Measurements from ENCODE around the gene LMNB1.
"Not testable (repeated sequence)": the region's sequence is repeated elsewhere in the genome, so short reads cannot be mapped to it uniquely, and the experiment has no call there.

The LMNB1 gene

GRCh38 chr5:126810596-126811380 is 33.9 kb downstream of the LMNB1 start:
- ChIA-PET POLR2A (interaction anchor here (0.8 kb wide), 1 partner anchor 33 kb away, joined by 4 read pairs; no protein-coding TSS in a partner anchor), CTCF (interaction anchor here (0.6 to 3.0 kb wide), 9 partner anchors 9 to 659 kb away, joined by 3 to 23 read pairs (median 4); partner anchors contain the start of gene PHAX)
- TF ChIP-seq GLI2 (tag by site-specific recombination; IDR thresholded peaks at IDR 0.05; ENCODE audit: borderline replicate concordance, low read depth) (no peak), ZNF112 (tag by site-specific recombination; IDR thresholded peaks at IDR 0.05) (no peak), TCF7L2 (IDR thresholded peaks at IDR 0.05; ENCODE audit: borderline replicate concordance, low read depth, low read length) (no peak), IKZF3 (tag by site-specific recombination; IDR thresholded peaks at IDR 0.05) (no peak), ZNF701 (tag by site-specific recombination; IDR thresholded peaks at IDR 0.05) (no peak), ZNF518A (tag by site-specific recombination; conservative IDR thresholded peaks at IDR 0.05; ENCODE audit: low read depth) (no peak), MYNN (tag by site-specific recombination; IDR thresholded peaks at IDR 0.05; ENCODE audit: borderline replicate concordance) (no peak), HOXA7 (CRISPR knock-in tag; IDR thresholded peaks at IDR 0.05; ENCODE audit: borderline replicate concordance) (no peak)
- Histone ChIP-seq H3K36me3 (ENCODE audit: control insufficient read depth in 2 of 2, insufficient read depth in 1 of 2, low read length in 2 of 2) (peaks cover 76 to 78% of the 10 kb centered on the region in 2 experiments), H3K4me1 (ENCODE audit: control insufficient read depth, insufficient read depth, low read length) (no peaks in the 10 kb centered on the region), H3K4me3 (ENCODE audit: low read depth, low read length) (no peak overlapping the region), H3K9me3 (ENCODE audit: control insufficient read depth, insufficient read depth, low read depth, low read length) (no peaks in the 10 kb centered on the region), H3K27ac (ENCODE audit: extremely low read depth, low read depth, low read length) (no peak overlapping the region)

GRCh38 chr5:126811515-126812198 is 34.7 kb downstream of the LMNB1 start:
- Histone ChIP-seq H3K36me3 (ENCODE audit: control insufficient read depth in 2 of 2, insufficient read depth in 1 of 2, low read length in 2 of 2) (peaks cover 73 to 78% of the 10 kb centered on the region in 2 experiments), H3K4me1 (ENCODE audit: control insufficient read depth, insufficient read depth, low read length) (no peaks in the 10 kb centered on the region), H3K4me3 (ENCODE audit: low read depth, low read length) (no peak overlapping the region), H3K27ac (ENCODE audit: extremely low read depth, low read depth, low read length) (no peak overlapping the region), H3K9me3 (ENCODE audit: control insufficient read depth, insufficient read depth, low read depth, low read length) (no peaks in the 10 kb centered on the region)
- TF ChIP-seq SCRT1 (tag by site-specific recombination; IDR thresholded peaks at IDR 0.05; ENCODE audit: borderline replicate concordance) (no peak), ZNF768 (tag by site-specific recombination; IDR thresholded peaks at IDR 0.05) (no peak), ZNF555 (tag by site-specific recombination; conservative IDR thresholded peaks at IDR 0.05) (no peak), ZNF133 (tag by site-specific recombination; IDR thresholded peaks at IDR 0.05) (no peak), ZNF843 (tag by site-specific recombination; IDR thresholded peaks at IDR 0.05) (no peak), ZBTB1 (tag by site-specific recombination; IDR thresholded peaks at IDR 0.05) (no peak)
- POLR2A ChIA-PET, result interaction anchor here (0.8 kb wide), 1 partner anchor 34 kb away, joined by 4 read pairs; no protein-coding TSS in a partner anchor
- CTCF ChIA-PET, result interaction anchor here (0.6 to 3.0 kb wide), 4 partner anchors 10 to 211 kb away, joined by 3 to 23 read pairs (median 4); partner anchors contain the start of gene PHAX

GRCh38 chr5:126812199-126812570 is 35.2 kb downstream of the LMNB1 start:
- Histone ChIP-seq H3K4me1 (ENCODE audit: control insufficient read depth, insufficient read depth, low read length) (no peaks in the 10 kb centered on the region), H3K36me3 (ENCODE audit: control insufficient read depth in 2 of 2, insufficient read depth in 1 of 2, low read length in 2 of 2) (peaks cover 69 to 79% of the 10 kb centered on the region in 2 experiments), H3K9me3 (ENCODE audit: control insufficient read depth, insufficient read depth, low read depth, low read length) (no peaks in the 10 kb centered on the region), H3K27ac (ENCODE audit: extremely low read depth, low read depth, low read length) (no peak overlapping the region), H3K4me3 (ENCODE audit: low read depth, low read length) (no peak overlapping the region)
- TF ChIP-seq ZNF843 (tag by site-specific recombination; IDR thresholded peaks at IDR 0.05), result no peak
- TF ChIP-seq HOXD13 (CRISPR knock-in tag; IDR thresholded peaks at IDR 0.05; ENCODE audit: borderline replicate concordance), result no peak
- TF ChIP-seq ZNF174 (tag by site-specific recombination; IDR thresholded peaks at IDR 0.05), result no peak
- no peak for TF ChIP-seq ZNF488 (tag by site-specific recombination; IDR thresholded peaks at IDR 0.05)
- TF ChIP-seq KLF9 (tag by site-specific recombination; IDR thresholded peaks at IDR 0.05; ENCODE audit: low read depth), result no peak
- no peak for TF ChIP-seq KLF7 (tag by site-specific recombination; IDR thresholded peaks at IDR 0.05; ENCODE audit: borderline replicate concordance)
- TF ChIP-seq ZFP69B (tag by site-specific recombination; IDR thresholded peaks at IDR 0.05), result no peak
- TF ChIP-seq ZNF140 (tag by site-specific recombination; IDR thresholded peaks at IDR 0.05), result no peak
- CTCF ChIA-PET, result interaction anchor here (1.3 to 3.0 kb wide), 3 partner anchors 10 to 33 kb away, joined by 3 to 23 read pairs (median 4); no protein-coding TSS in a partner anchor
- POLR2A ChIA-PET, result no interaction called here

GRCh38 chr5:126813799-126814198 is 36.9 kb downstream of the LMNB1 start:
- POLR2A ChIA-PET; H3K4me3 ChIP-seq (ENCODE audit: low read depth, low read length); H3K9me3 ChIP-seq (ENCODE audit: control insufficient read depth, insufficient read depth, low read depth, low read length); H3K27ac ChIP-seq (ENCODE audit: extremely low read depth, low read depth, low read length); H3K4me1 ChIP-seq (ENCODE audit: control insufficient read depth, insufficient read depth, low read length): not testable (repeated sequence)
- CTCF ChIA-PET, result interaction anchor here (0.5 kb wide), 1 partner anchor 33 kb away, joined by 5 read pairs; no protein-coding TSS in a partner anchor
- peaks cover 76 to 92% of the 10 kb centered on the region in 2 experiments for H3K36me3 ChIP-seq (ENCODE audit: control insufficient read depth in 2 of 2, insufficient read depth in 1 of 2, low read length in 2 of 2)
